Pancreas (tissue), 10 donors: ENCODE data around the gene EFCAB14. TPM values are rescaled to one million over a fixed set of nuclear protein-coding genes. Genes with fewer than 3 reads are reported as not detected.

Experiments
- ATAC-seq, 4 donors: fragments of 200-7000 bp; cut with Tn5 transposase; one replicate each; pipeline versions ENCODE4 v1.8.0 to v1.9.1; 2020; ENCODE audit warnings: mild to moderate bottlenecking in 4 of 4, moderate library complexity in 4 of 4
- DNase-seq, 6 donors: peaks; one replicate each; pipeline ENCODE4 v3.0.0-alpha.2; 2020
- FAIRE-seq: peaks from 2 replicates; lab custom pipeline; 2012; peaks lifted over from hg19 to GRCh38; lab: Jason Lieb, UNC
- H3K27ac ChIP-seq, 4 donors: fragments of 200-600 bp; sonication (generic); 1 replicate in 3 of 4; 2 replicates in 1 of 4; pipeline versions ENCODE4 v1.5.0 to v1.8.0; 2020
- H3K27me3 ChIP-seq, 4 donors: fragments of 200-600 bp; one replicate each; pipeline ENCODE4 v1.8.0; 2021
- H3K36me3 ChIP-seq, 3 donors: fragments of 200-600 bp; sonication (generic) in 1 of 3; one replicate each; pipeline versions ENCODE4 v1.5.0 to v1.8.0; 2020 to 2021
- H3K4me1 ChIP-seq, 3 donors: fragments of 200-600 bp; one replicate each; pipeline ENCODE4 v1.8.0; 2021
- H3K4me3 ChIP-seq, 4 donors: fragments of 200-600 bp; sonication (generic) in 2 of 4; one replicate each; pipeline versions ENCODE4 v1.5.0 to v1.8.0; 2020 to 2021
- H3K9me3 ChIP-seq, 4 donors: fragments of 200-600 bp; one replicate each; pipeline ENCODE4 v1.8.0; 2021
- CTCF ChIP-seq, 4 donors: fragments of 200-600 bp; sonication (generic) in 3 of 4; IDR thresholded peaks; one replicate each; pipeline versions ENCODE4 v1.5.0 to v1.8.0; 2021; ENCODE audit warnings: antibody characterized with exemption in 4 of 4
- WGBS, 2 donors: extraction: QIAGEN DNeasy Blood & Tissue Kit; methylation state at CpG; one replicate each; pipeline ENCODE4 v1.1.7; 2013; 5-methylcytosine and 5-hydroxymethylcytosine counted together
- intact Hi-C, 3 donors: fragments of 100-400 bp; cut with DNase I; formaldehyde crosslinking; loops; one replicate each; pipeline versions ENCODE4 v1.11.1 to v1.14.2; 2022
- polyA plus RNA-seq, 2 donors: library from polyadenylated mRNA; stranded (reverse); fragments of 200-250 nt; gene quantifications; one replicate each; pipeline ENCODE4 v1.2.3, GENCODE V29; 2013
- total RNA-seq, 6 donors: library from RNA; stranded (reverse); fragmentation: NEBNext Ultra II Directional in 4 of 6; extraction: Animal tissue kit (Norgen Biotek cat#: 25700) in 4 of 6; gene quantifications; one replicate each; pipeline versions ENCODE4 v1.2.1 to v1.2.4, GENCODE V29; 2021 to 2023
- donor health status: healthy with polysubstance abuse.
- donor health status: DM: no; HTN: no; CAD: no; lungs with moderate emphysema.
- donor health status: DM: no; HTN: no; CAD: no.
- donor health status: control.
- donor health status: control.
- donor health status: Bipolar disorder and iron deficiency.
- donor health status: DM: yes; HTN: yes; CAD: no.
- donor health status: DM: no; HTN: no; CAD: no.
- donor health status: DM: no; HTN: no; CAD: no.
- donor health status: DM: yes; HTN: yes; CAD: no.

EFCAB14 gene
- total and polyA plus RNA-seq, 8 donors, result 8.4 to 55.2 (median 28.7) TPM

- Histone ChIP-seq H3K4me3 (no peak overlapping the region), H3K9me3 (no peaks in the 10 kb centered on the region), H3K4me1 (peaks cover 0 to 6% (median 0%) of the 10 kb centered on the region in 3 donors), H3K36me3 (peaks cover 0 to 18% (median 0%) of the 10 kb centered on the region in 3 donors), H3K27me3 (no peaks in the 10 kb centered on the region), H3K27ac (no peak overlapping the region)
- FAIRE-seq (no peak), DNase-seq (no peak), ATAC-seq (no peak)
- 97 to 98% methylated on average over 1 of the region's 1 CpG for WGBS, 2 donors
- intact Hi-C loops, result no loop called here
- TF ChIP-seq CTCF (IDR thresholded peaks at IDR 0.05), result no peak
Measured at GRCh38 chr1:46676531-46676930, 42.4 kb downstream of the EFCAB14 start.

- intact Hi-C loops, result no loop called here
- no peaks in the 10 kb centered on the region for H3K27me3 ChIP-seq
- ATAC-seq (no peak), FAIRE-seq (no peak), DNase-seq (no peak)
- WGBS, 2 donors, result 88 to 100% methylated on average over 1 of the region's 1 CpG
- no peak overlapping the region for H3K4me3 ChIP-seq
- no peak for TF ChIP-seq CTCF (IDR thresholded peaks at IDR 0.05)
- no peaks in the 10 kb centered on the region for H3K9me3 ChIP-seq
- H3K4me1 ChIP-seq, result no peaks in the 10 kb centered on the region
- H3K36me3 ChIP-seq, result peaks cover 0 to 13% (median 0%) of the 10 kb centered on the region in 3 donors
- no peak overlapping the region for H3K27ac ChIP-seq
Measured at GRCh38 chr1:46675549-46676314, 43.2 kb downstream of the EFCAB14 start.

- no peak for TF ChIP-seq CTCF (IDR thresholded peaks at IDR 0.05)
- Histone ChIP-seq H3K27ac (no peak overlapping the region), H3K4me3 (no peak overlapping the region), H3K4me1 (no peaks in the 10 kb centered on the region), H3K36me3 (peaks cover 0 to 7% (median 0%) of the 10 kb centered on the region in 3 donors), H3K9me3 (no peaks in the 10 kb centered on the region), H3K27me3 (no peaks in the 10 kb centered on the region)
- intact Hi-C loops, result no loop called here
- FAIRE-seq (no peak), ATAC-seq (no peak), DNase-seq (no peak)
- 62 to 80% methylated on average over 4 of the region's 4 CpGs for WGBS, 2 donors
Measured at GRCh38 chr1:46673749-46674182, 45.1 kb downstream of the EFCAB14 start.

- Histone ChIP-seq H3K27me3 (no peaks in the 10 kb centered on the region), H3K4me1 (no peaks in the 10 kb centered on the region), H3K4me3 (no peak overlapping the region), H3K27ac (no peak overlapping the region), H3K36me3 (no peaks in the 10 kb centered on the region), H3K9me3 (no peaks in the 10 kb centered on the region)
- intact Hi-C loops, result no loop called here
- TF ChIP-seq CTCF (IDR thresholded peaks at IDR 0.05), result no peak
- no peak for FAIRE-seq
- DNase-seq, result no peak
- 73 to 77% methylated on average over 8 of the region's 8 CpGs for WGBS, 2 donors
- ATAC-seq, result no peak
Measured at GRCh38 chr1:46672696-46673095, 46.2 kb downstream of the EFCAB14 start.

- no peak within 1 kb of the TSS for H3K4me3 ChIP-seq
- no peaks in the 10 kb centered on the region for H3K27me3 ChIP-seq
- no peak for DNase-seq
- no peak for FAIRE-seq
- ATAC-seq, result no peak
- 90 to 91% methylated on average over 3 of the region's 3 CpGs for WGBS, 2 donors
- no peak within 1 kb of the TSS for H3K27ac ChIP-seq
- no peaks in the 10 kb centered on the region for H3K36me3 ChIP-seq
- intact Hi-C loops, result no loop called here
- H3K4me1 ChIP-seq, result peaks cover 4 to 9% (median 8%) of the 10 kb centered on the region in 3 donors
- no peak for TF ChIP-seq CTCF (IDR thresholded peaks at IDR 0.05)
- no peaks in the 10 kb centered on the region for H3K9me3 ChIP-seq
Measured at GRCh38 chr1:46671554-46671953, 47.4 kb downstream of the EFCAB14 start, which contains the start of gene TEX38. Gene TEX38 (plus strand): TSS chr1:46671854. CDS start chr1:46671935, 81 bp downstream.
